GM23338 (cell line): ENCODE data around the gene FBXL2.

ENCODE experiments used
- POLR2AphosphoS5 ChIP-seq: IDR thresholded peaks from 2 replicates; pipeline ENCODE4 v1.6.1; 2016; ENCODE audit warnings: antibody characterized with exemption, low read depth
- TF ChIP-seq, protein P1 (sequence below), 2 experiments: fragments of 200-600 bp in 1 of 2; sonication (generic) in 1 of 2; conservative IDR thresholded peaks; 2 replicates each; pipeline versions ENCODE4 v1.5.1 to v1.6.1; 2016 to 2017; ENCODE audit warnings: antibody characterized with exemption in 2 of 2, low read depth in 2 of 2, mild to moderate bottlenecking in 2 of 2, moderate library complexity in 1 of 2

DNA sequence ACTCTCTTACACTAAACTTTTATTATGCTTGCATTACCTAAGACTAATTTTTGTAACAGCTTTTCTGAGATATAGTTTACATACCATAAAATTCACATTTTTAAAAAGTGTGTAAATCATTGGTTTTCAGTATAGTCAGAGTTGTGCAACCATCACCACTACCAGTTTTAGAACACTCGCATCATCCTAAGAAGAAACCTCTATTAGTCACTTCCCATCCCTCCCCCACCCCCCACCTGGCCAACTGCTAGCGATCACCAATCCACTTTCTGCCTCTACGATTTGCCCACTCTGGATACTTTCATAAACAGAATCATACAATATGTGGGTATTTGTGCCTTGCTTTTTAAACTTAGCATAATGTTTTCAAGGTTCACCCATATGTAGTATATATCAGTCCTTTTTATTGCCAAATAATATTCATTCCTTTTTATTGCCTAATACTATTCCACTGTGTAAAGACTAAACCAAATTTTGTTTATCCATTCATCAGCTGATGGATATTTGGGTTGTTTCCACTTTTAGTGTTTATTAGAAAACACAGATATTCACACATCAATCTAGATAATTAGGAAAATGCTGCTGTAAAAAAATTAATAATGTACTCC lies 139.9 kb downstream of the FBXL2 start:
- no peak for TF ChIP-seq POLR2AphosphoS5
- TF ChIP-seq, protein P1, sequence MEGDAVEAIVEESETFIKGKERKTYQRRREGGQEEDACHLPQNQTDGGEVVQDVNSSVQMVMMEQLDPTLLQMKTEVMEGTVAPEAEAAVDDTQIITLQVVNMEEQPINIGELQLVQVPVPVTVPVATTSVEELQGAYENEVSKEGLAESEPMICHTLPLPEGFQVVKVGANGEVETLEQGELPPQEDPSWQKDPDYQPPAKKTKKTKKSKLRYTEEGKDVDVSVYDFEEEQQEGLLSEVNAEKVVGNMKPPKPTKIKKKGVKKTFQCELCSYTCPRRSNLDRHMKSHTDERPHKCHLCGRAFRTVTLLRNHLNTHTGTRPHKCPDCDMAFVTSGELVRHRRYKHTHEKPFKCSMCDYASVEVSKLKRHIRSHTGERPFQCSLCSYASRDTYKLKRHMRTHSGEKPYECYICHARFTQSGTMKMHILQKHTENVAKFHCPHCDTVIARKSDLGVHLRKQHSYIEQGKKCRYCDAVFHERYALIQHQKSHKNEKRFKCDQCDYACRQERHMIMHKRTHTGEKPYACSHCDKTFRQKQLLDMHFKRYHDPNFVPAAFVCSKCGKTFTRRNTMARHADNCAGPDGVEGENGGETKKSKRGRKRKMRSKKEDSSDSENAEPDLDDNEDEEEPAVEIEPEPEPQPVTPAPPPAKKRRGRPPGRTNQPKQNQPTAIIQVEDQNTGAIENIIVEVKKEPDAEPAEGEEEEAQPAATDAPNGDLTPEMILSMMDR (conservative IDR thresholded peaks at IDR 0.05; ENCODE audit: low read depth in 2 of 2): no peak
